Ishikawa (cell line): ENCODE results near the gene RNF31.

Source experiments
- CEBPB ChIP-seq: IDR thresholded peaks from 2 replicates; pipeline ENCODE4 v1.6.1; 2012
- EP300 ChIP-seq: IDR thresholded peaks from 2 replicates; pipeline ENCODE4 v1.6.1; 2012; ENCODE audit warnings: borderline replicate concordance
- FOXM1 ChIP-seq: IDR thresholded peaks from 2 replicates; pipeline ENCODE4 v1.6.1; 2012; ENCODE audit warnings: low read depth, borderline replicate concordance
- MAX ChIP-seq: IDR thresholded peaks from 2 replicates; pipeline ENCODE4 v1.6.1; 2012
- REST ChIP-seq: IDR thresholded peaks from 2 replicates; pipeline ENCODE4 v1.6.1; 2012; ENCODE audit warnings: low read depth, mild to moderate bottlenecking
- ZBTB7A ChIP-seq: IDR thresholded peaks from 2 replicates; pipeline ENCODE4 v1.6.1; 2012; ENCODE audit warnings: low read depth

GRCh38 chr14:24115422-24116127 is 31.7 kb upstream of the RNF31 start:
- TF ChIP-seq REST (no peak), EP300 (no peak), CEBPB (no peak), FOXM1 (no peak), MAX (no peak), ZBTB7A (no peak; the same call in 1 of the 2 replicates)
